HepG2 (cell line): ENCODE measurements around the gene DENND4C. TPM values are rescaled to one million over a fixed set of nuclear protein-coding genes. Genes with fewer than 3 reads are reported as not detected.

Experiments
- ARID3A ChIP-seq: IDR thresholded peaks from 2 replicates; pipeline ENCODE4 v1.6.1; 2012; ENCODE audit warnings: low read depth, low read length, improper control_type of control experiment
- CBX1 ChIP-seq: IDR thresholded peaks from one replicate; pipeline ENCODE4 v1.6.1; 2016; ENCODE audit warnings: antibody characterized with exemption, low read depth
- ELF4 ChIP-seq: sonication (generic); formaldehyde crosslinking; IDR thresholded peaks from 2 replicates; pipeline ENCODE4 v1.5.0; 2020; ENCODE audit warnings: missing genetic modification reagents, mild to moderate bottlenecking, moderate library complexity, borderline replicate concordance
- GTF3A ChIP-seq: sonication (generic); formaldehyde crosslinking; conservative IDR thresholded peaks from 2 replicates; pipeline ENCODE4 v1.4.0; 2020; ENCODE audit warnings: mild to moderate bottlenecking, missing genetic modification reagents
- JUND ChIP-seq: sonication (generic); formaldehyde crosslinking; IDR thresholded peaks from 2 replicates; pipeline ENCODE4 v1.8.0; 2022; ENCODE audit warnings: mild to moderate bottlenecking, missing genetic modification reagents
- KDM5B ChIP-seq: sonication (generic); formaldehyde crosslinking; IDR thresholded peaks from 2 replicates; pipeline ENCODE4 v1.4.0; 2020; ENCODE audit warnings: missing genetic modification reagents, mild to moderate bottlenecking, borderline replicate concordance
- KLF11 ChIP-seq: IDR thresholded peaks from 2 replicates; pipeline ENCODE4 v1.6.1; 2016; ENCODE audit warnings: missing compliant biosample characterization
- KLF15 ChIP-seq: sonication (generic); formaldehyde crosslinking; IDR thresholded peaks from 2 replicates; pipeline ENCODE4 v1.8.1; 2023; ENCODE audit warnings: borderline replicate concordance, mild to moderate bottlenecking, inconsistent platforms, missing genetic modification reagents, mixed read lengths
- NR2F1 ChIP-seq, 2 experiments: fragments of 450-650 bp in 1 of 2; formaldehyde crosslinking in 1 of 2; IDR thresholded peaks; 2 replicates each; pipeline versions ENCODE4 v1.5.0 to v1.6.1; 2016 to 2020; ENCODE audit warnings: mild to moderate bottlenecking in 1 of 2, missing compliant biosample characterization in 1 of 2, missing genetic modification reagents in 1 of 2, moderate library complexity in 1 of 2
- PAX8 ChIP-seq: sonication (generic); formaldehyde crosslinking; IDR thresholded peaks from 2 replicates; pipeline ENCODE4 v1.8.0; 2022; ENCODE audit warnings: mild to moderate bottlenecking, missing genetic modification reagents, borderline replicate concordance
- PPARG ChIP-seq: conservative IDR thresholded peaks from 2 replicates; pipeline ENCODE4 v1.6.1; 2016; ENCODE audit warnings: missing biosample characterization, missing genetic modification reagents
- RBFOX2 ChIP-seq: fragments of 200-400 bp; formaldehyde crosslinking; IDR thresholded peaks from 2 replicates; pipeline ENCODE4 v1.6.1; 2017; ENCODE audit warnings: low read depth, mild to moderate bottlenecking, low read length
- REST ChIP-seq, 2 experiments: IDR thresholded peaks; 2 replicates each; pipeline ENCODE4 v1.6.1; 2011 to 2012; ENCODE audit warnings: low read length in 2 of 2, borderline replicate concordance in 1 of 2, low read depth in 1 of 2, mild to moderate bottlenecking in 1 of 2, moderate library complexity in 1 of 2
- RFX3 ChIP-seq: IDR thresholded peaks from 2 replicates; pipeline ENCODE4 v1.6.1; 2016; ENCODE audit warnings: missing biosample characterization, missing genetic modification reagents
- RNF2 ChIP-seq: fragments of 450-650 bp; conservative IDR thresholded peaks from 2 replicates; pipeline ENCODE4 v1.6.1; 2016; ENCODE audit warnings: low read depth
- SMC3 ChIP-seq: IDR thresholded peaks from 2 replicates; pipeline ENCODE4 v1.6.1; 2011; ENCODE audit warnings: low read length, improper control_type of control experiment
- ZMYM2 ChIP-seq: sonication (generic); formaldehyde crosslinking; IDR thresholded peaks from 2 replicates; pipeline ENCODE4 v1.8.0; 2022; ENCODE audit warnings: mild to moderate bottlenecking, missing genetic modification reagents
- ZNF207 ChIP-seq: fragments of 450-650 bp; IDR thresholded peaks from 2 replicates; pipeline ENCODE4 v1.6.1; 2016; ENCODE audit warnings: antibody characterized with exemption, borderline replicate concordance
- ZNF607 ChIP-seq: sonication (generic); formaldehyde crosslinking; IDR thresholded peaks from 2 replicates; pipeline ENCODE4 v1.5.1; 2020; ENCODE audit warnings: missing genetic modification reagents, mild to moderate bottlenecking, borderline replicate concordance
- ZNF761 ChIP-seq: sonication (generic); formaldehyde crosslinking; conservative IDR thresholded peaks from 2 replicates; pipeline ENCODE4 v1.4.0; 2020; ENCODE audit warnings: mild to moderate bottlenecking, missing genetic modification reagents
- polyA plus RNA-seq, 8 experiments: library from polyadenylated mRNA; depleted of rRNA in 3 of 8; stranded (reverse) in 7 of 8; unstranded in 1 of 8; fragments of >200 nt; fragmentation: Illumina TruSeq in 4 of 8; extraction: Trizol in 4 of 8; gene quantifications; 2 replicates each; pipeline versions ENCODE4 v1.2.1 to v1.2.3, GENCODE V29; 2011 to 2016; ENCODE audit warnings: low read depth in 4 of 8, missing spikeins in 1 of 8, mixed read lengths in 1 of 8; ENCODE audit not compliant: insufficient read depth in 1 of 8
- total RNA-seq, 5 experiments: library from RNA; depleted of rRNA; stranded (reverse); fragments of >200 nt; fragmentation: Illumina TruSeq; extraction: Trizol; gene quantifications; 2 replicates each; pipeline ENCODE4 v1.2.3, GENCODE V29; 2016; ENCODE audit warnings: low read depth in 1 of 5
- TF ChIP-seq, protein P1 (sequence below): sonication (generic); formaldehyde crosslinking; IDR thresholded peaks from 2 replicates; pipeline ENCODE4 v1.8.0; 2022; ENCODE audit warnings: mild to moderate bottlenecking, missing genetic modification reagents
- TF ChIP-seq, protein P2 (sequence below): sonication (generic); formaldehyde crosslinking; IDR thresholded peaks from 2 replicates; pipeline ENCODE4 v1.5.0; 2020; ENCODE audit warnings: missing genetic modification reagents

DENND4C gene
- total and polyA plus RNA-seq, 2 of the 13 experiments (the other 11 are each of a cell fraction or from before 2014, with no cell fraction given), result 19.1 to 27.2 TPM

- no peak for TF ChIP-seq PAX8 (CRISPR knock-in tag)
- TF ChIP-seq ARID3A, result no peak
- 0 out of 2 replicates have a peak, but pooled peaks have one; percentile 21 for TF ChIP-seq KLF11 (CRISPR knock-in tag)
- 0 out of 2 replicates have a peak, but pooled peaks have one; percentile 19 for TF ChIP-seq ELF4 (CRISPR knock-in tag)
- TF ChIP-seq, protein P1, sequence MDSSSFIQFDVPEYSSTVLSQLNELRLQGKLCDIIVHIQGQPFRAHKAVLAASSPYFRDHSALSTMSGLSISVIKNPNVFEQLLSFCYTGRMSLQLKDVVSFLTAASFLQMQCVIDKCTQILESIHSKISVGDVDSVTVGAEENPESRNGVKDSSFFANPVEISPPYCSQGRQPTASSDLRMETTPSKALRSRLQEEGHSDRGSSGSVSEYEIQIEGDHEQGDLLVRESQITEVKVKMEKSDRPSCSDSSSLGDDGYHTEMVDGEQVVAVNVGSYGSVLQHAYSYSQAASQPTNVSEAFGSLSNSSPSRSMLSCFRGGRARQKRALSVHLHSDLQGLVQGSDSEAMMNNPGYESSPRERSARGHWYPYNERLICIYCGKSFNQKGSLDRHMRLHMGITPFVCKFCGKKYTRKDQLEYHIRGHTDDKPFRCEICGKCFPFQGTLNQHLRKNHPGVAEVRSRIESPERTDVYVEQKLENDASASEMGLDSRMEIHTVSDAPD (CRISPR knock-in tag), result no peak
- TF ChIP-seq PPARG (CRISPR knock-in tag), result 0 out of 2 replicates have a peak, but pooled peaks have one; percentile 13
- TF ChIP-seq KLF15 (CRISPR knock-in tag), result peak; percentile 47; the same call in 1 of the 2 replicates
- no peak for TF ChIP-seq ZNF761 (CRISPR knock-in tag)
- no peak; a peak in 1 of 4 replicates for TF ChIP-seq REST (IDR thresholded peaks at IDR 0.05; ENCODE audit: borderline replicate concordance in 1 of 2, low read depth in 1 of 2, low read length in 2 of 2)
- TF ChIP-seq ZNF207, result no peak
- no peak for TF ChIP-seq GTF3A
- TF ChIP-seq ZMYM2, result peak; percentile 82
- no peak for TF ChIP-seq NR2F1 (CRISPR knock-in tag; IDR thresholded peaks at IDR 0.05)
- TF ChIP-seq KDM5B (CRISPR knock-in tag), result peak; percentile 81; the same call in 1 of the 2 replicates
- TF ChIP-seq RBFOX2, result peak; percentile 89
- no peak for TF ChIP-seq SMC3
- no peak for TF ChIP-seq RFX3 (CRISPR knock-in tag)
- 0 out of 2 replicates have a peak, but pooled peaks have one; percentile 9 for TF ChIP-seq RNF2
- no peak for TF ChIP-seq JUND (CRISPR knock-in tag)
- TF ChIP-seq CBX1, result no peak
- no peak for TF ChIP-seq ZNF607
- TF ChIP-seq, protein P2, sequence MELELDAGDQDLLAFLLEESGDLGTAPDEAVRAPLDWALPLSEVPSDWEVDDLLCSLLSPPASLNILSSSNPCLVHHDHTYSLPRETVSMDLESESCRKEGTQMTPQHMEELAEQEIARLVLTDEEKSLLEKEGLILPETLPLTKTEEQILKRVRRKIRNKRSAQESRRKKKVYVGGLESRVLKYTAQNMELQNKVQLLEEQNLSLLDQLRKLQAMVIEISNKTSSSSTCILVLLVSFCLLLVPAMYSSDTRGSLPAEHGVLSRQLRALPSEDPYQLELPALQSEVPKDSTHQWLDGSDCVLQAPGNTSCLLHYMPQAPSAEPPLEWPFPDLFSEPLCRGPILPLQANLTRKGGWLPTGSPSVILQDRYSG, result 0 out of 2 replicates have a peak, but pooled peaks have one; percentile 50
These were observed 178.4 kb downstream of the DENND4C start, which contains the start of gene ACER2 (continued) for GRCh38 chr9:19408693-19409400.
